ENCODE results near the gene OR5K4. TPM values are rescaled to one million over a fixed set of nuclear protein-coding genes. Genes with fewer than 3 reads are reported as not detected.
A peak's percentile ranks its signal among the peaks of the same experiment; 100 is the strongest.

Gene OR5K4
- total RNA-seq, 3 donors from 2014 or later (not counting 1 experiment from before 2014, with no cell fraction given), result not detected

DNA sequence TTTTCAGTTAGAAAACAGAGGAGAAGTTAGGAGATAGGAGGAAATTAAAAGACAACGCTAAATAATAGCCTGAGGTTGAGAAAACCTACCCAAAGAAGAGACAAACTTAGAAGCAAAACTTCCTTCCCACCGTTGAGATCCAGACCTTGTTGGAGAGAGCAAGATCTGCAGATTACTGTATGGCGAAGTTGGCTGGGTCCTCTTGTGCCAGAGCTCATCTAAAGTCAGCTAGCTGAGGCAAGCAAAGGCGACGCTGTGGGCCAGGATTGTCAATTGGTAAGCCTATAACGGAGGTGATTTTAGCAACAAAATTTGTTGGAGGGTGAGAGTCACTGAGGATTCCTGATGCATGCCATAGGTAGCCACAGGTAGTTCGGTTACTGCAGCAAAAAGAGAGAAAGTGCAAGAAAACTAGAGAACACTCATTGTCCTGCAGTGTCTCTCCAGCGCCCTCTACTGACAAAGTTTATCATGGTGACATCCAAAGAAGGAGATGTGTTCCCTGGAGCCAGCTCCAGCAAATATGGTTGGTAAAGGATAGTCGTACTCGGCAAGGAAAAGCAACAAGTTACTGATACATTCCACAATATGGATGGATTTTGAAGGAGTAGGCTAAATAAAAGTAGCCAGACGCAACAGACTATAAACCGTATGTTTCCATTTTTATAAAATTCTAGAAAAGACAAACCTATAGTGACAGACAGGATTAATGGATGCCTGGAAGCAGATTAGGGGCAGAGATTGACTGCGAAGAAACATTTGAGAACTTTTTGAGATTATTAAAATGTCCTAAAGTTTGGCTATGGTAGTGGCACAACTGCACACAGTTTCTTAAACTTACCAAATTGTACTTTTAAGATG, 9.8 kb upstream of the OR5K4 start:
- TF ChIP-seq CTCF (IDR thresholded peaks at IDR 0.05), result peak; percentile 60
- peaks cover 3 to 18% of the 10 kb centered on the region in 2 donors for H3K27me3 Mint-ChIP-seq (ENCODE audit: low read depth in 2 of 2)
- Histone ChIP-seq H3K36me3 (ENCODE audit: control insufficient read depth, insufficient read depth, low read length) (no peaks in the 10 kb centered on the region), H3K27ac (ENCODE audit: low read length) (no peak overlapping the region), H3K4me1 (ENCODE audit: control insufficient read depth, insufficient read depth, low read length) (no peaks in the 10 kb centered on the region), H3K4me3 (ENCODE audit: low read length) (no peak overlapping the region), H3K27me3 (ENCODE audit: control insufficient read depth, insufficient read depth, low read length) (no peaks in the 10 kb centered on the region), H3K9me3 (ENCODE audit: control insufficient read depth, insufficient read depth, low read length) (no peaks in the 10 kb centered on the region)
- peak in 1 of 2 donors; percentile 66 for DNase-seq
- no peaks in the 10 kb centered on the region for H3K9me3 Mint-ChIP-seq
- H3K36me3 Mint-ChIP-seq, result no peaks in the 10 kb centered on the region
- no peak overlapping the region for H3K27ac Mint-ChIP-seq
- intact Hi-C loops (cut with micrococcal nuclease), result no loop called here
- H3K4me1 Mint-ChIP-seq, result no peaks in the 10 kb centered on the region
- no peak overlapping the region for H3K4me3 Mint-ChIP-seq
- 66% methylated on average over 11 of the region's 13 CpGs for WGBS (ENCODE audit: insufficient coverage)
- no peak for ATAC-seq

- intact Hi-C loops (cut with micrococcal nuclease), result no loop called here
- no peaks in the 10 kb centered on the region for H3K9me3 ChIP-seq (ENCODE audit: control insufficient read depth, insufficient read depth, low read length)
- H3K4me1 Mint-ChIP-seq, result no peaks in the 10 kb centered on the region
- H3K4me3 ChIP-seq (ENCODE audit: low read length), result no peak overlapping the region
- no peaks in the 10 kb centered on the region for H3K36me3 ChIP-seq (ENCODE audit: control insufficient read depth, insufficient read depth, low read length)
- H3K4me3 Mint-ChIP-seq, result no peak overlapping the region
- ATAC-seq, result no peak
- peaks cover 11 to 23% of the 10 kb centered on the region in 2 donors for H3K27me3 Mint-ChIP-seq (ENCODE audit: low read depth in 2 of 2)
- no peak overlapping the region for H3K27ac Mint-ChIP-seq
- no peak for DNase-seq
- no peaks in the 10 kb centered on the region for H3K4me1 ChIP-seq (ENCODE audit: control insufficient read depth, insufficient read depth, low read length)
- no peak overlapping the region for H3K27ac ChIP-seq (ENCODE audit: low read length)
- no peak for TF ChIP-seq CTCF (IDR thresholded peaks at IDR 0.05)
- no peaks in the 10 kb centered on the region for H3K36me3 Mint-ChIP-seq
- no peaks in the 10 kb centered on the region for H3K27me3 ChIP-seq (ENCODE audit: control insufficient read depth, insufficient read depth, low read length)
- H3K9me3 Mint-ChIP-seq, result no peaks in the 10 kb centered on the region
- no CpG with 5 or more reads among the region's 3 CpGs for WGBS (ENCODE audit: insufficient coverage)
Measured at GRCh38 chr3:98350082-98350481, 3.6 kb upstream of the OR5K4 start.

GRCh38 chr3:98359250-98359649, 5.6 kb downstream of the OR5K4 start:
- no peak overlapping the region for H3K27ac ChIP-seq (ENCODE audit: low read length)
- Mint-ChIP-seq H3K36me3 (peaks cover 14% of the 10 kb centered on the region), H3K9me3 (peaks cover 5 to 10% of the 10 kb centered on the region in 2 donors), H3K4me1 (no peaks in the 10 kb centered on the region), H3K27ac (no peak overlapping the region), H3K4me3 (no peak overlapping the region), H3K27me3 (ENCODE audit: low read depth in 2 of 2) (peaks cover 2 to 3% of the 10 kb centered on the region in 2 donors)
- DNase-seq (no peak), ATAC-seq (no peak)
- H3K9me3 ChIP-seq (ENCODE audit: control insufficient read depth, insufficient read depth, low read length), result peaks cover 5% of the 10 kb centered on the region
- no peak for TF ChIP-seq CTCF (IDR thresholded peaks at IDR 0.05)
- no peaks in the 10 kb centered on the region for H3K27me3 ChIP-seq (ENCODE audit: control insufficient read depth, insufficient read depth, low read length)
- H3K4me1 ChIP-seq (ENCODE audit: control insufficient read depth, insufficient read depth, low read length), result no peaks in the 10 kb centered on the region
- intact Hi-C loops (cut with micrococcal nuclease), result no loop called here
- no peak overlapping the region for H3K4me3 ChIP-seq (ENCODE audit: low read length)
- H3K36me3 ChIP-seq (ENCODE audit: control insufficient read depth, insufficient read depth, low read length), result no peaks in the 10 kb centered on the region
